HG02981 (cell line): ENCODE measurements around the gene KIF6.
A peak's percentile ranks its signal among the peaks of the same experiment; 100 is the strongest.
"Not testable (repeated sequence)": the region's sequence is repeated elsewhere in the genome, so short reads cannot be mapped to it uniquely, and the experiment has no call there.

Experiments
- ATAC-seq: cut with Tn5 transposase; IDR thresholded peaks from one replicate; pipeline ENCODE4 v1.9.1; 2021; ENCODE audit warnings: mild to moderate bottlenecking, moderate library complexity; ENCODE audit not compliant: unreplicated experiment

KIF6 gene

DNA sequence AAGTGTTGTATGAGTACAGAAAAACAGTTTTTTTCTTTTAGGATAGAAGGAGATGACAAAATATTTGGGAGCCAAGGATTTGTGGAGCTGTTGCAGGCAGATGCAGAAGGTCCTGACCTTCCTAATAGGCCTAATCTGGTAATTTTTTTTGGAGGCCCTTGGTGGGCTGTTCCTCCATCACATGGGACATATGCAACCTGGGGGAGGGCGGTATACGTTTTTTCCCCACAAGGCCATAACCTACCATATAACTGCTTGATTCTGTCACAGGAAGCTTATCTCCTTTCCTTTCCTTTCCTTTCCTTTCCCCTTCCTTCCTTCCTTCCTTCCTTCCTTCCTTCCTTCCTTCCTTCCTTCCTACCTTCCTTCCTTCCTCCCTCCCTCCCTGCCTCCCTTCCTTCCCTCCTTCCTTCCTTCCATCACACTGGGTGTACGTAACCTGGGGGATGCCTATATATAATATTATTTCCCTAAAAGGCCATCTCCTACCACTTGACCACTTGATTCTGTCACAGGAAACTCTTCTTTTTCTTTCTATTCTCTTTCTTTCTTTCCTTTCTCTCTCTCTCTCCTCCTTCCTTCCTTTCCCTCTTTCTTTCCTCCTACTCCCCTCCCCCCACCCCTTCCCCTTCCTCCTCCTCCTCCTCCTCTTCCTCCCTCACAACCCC is 217.7 kb downstream of the KIF6 start:
- no peak for ATAC-seq

- ATAC-seq, result not testable (repeated sequence)
Observed at GRCh38 chr6:39502362-39502955, 222.7 kb downstream of the KIF6 start.

- no peak for ATAC-seq
Observed at GRCh38 chr6:39499053-39499452, 226.2 kb downstream of the KIF6 start.

DNA sequence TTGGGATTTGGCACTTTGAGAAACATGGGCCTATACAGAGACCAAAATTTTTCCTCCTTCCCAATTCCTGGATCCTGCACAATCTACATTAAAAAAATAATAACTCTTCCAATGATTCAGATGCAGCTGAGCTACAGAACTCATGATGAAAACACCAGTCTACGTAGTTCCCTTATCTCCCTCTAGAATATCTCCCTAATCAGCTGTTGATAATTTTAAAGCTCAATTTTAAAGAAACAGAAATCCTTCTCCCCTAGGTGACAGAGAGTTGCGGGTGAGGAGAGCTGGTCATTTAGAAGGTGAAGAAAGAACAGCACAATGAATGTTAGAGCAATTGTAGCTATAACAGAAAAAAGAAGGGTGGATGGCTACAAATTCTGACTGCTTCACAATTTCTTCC is 227.1 kb downstream of the KIF6 start:
- no peak for ATAC-seq

GRCh38 chr6:39496915-39497314 is 228.3 kb downstream of the KIF6 start:
- no peak for ATAC-seq

GRCh38 chr6:39496456-39496855 is 228.8 kb downstream of the KIF6 start:
- ATAC-seq, result no peak

- ATAC-seq, result no peak
Observed at GRCh38 chr6:39495640-39496039, 229.6 kb downstream of the KIF6 start.

GRCh38 chr6:39494998-39495397 is 230.2 kb downstream of the KIF6 start:
- ATAC-seq, result no peak

- ATAC-seq, result no peak
Observed at GRCh38 chr6:39493777-39494176, 231.4 kb downstream of the KIF6 start.

DNA sequence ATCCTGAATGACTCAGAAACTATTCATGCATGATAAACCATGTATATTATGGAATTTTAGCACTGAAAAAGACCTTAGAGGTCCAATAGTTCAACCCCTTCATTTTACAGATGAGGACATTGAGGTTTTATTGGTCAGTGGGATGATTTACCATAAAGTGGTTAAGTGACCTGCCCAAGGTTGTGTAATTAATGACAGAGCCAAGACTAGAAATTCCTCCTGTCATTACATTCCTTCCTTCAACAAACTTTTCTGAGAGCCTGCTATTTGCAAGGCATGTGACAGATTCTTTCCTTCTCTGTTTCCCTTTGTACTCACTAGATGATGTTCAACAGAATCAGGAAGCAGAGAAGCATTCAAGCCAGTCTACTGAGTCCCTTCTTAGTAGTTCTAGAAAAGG is 232.0 kb downstream of the KIF6 start:
- no peak for ATAC-seq

DNA sequence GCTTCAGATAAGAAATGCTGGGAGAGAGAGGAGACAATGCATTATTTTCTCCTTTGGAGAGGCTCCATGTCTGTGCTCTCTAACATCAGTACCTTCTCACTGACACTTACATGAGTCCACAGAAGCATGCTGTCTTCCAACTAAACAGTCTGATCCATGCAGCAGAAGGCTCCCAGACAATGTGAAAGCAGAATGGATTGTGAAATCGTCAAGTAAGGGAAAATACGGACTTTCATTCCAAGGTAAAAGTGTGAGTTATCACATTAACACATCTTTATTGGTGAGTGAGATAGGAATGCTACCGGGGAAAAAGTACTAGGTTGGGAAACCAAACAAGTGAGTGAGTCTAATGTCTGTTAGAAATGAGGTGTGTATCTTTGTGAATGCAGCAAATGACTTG is 235.1 kb downstream of the KIF6 start:
- no peak for ATAC-seq

DNA sequence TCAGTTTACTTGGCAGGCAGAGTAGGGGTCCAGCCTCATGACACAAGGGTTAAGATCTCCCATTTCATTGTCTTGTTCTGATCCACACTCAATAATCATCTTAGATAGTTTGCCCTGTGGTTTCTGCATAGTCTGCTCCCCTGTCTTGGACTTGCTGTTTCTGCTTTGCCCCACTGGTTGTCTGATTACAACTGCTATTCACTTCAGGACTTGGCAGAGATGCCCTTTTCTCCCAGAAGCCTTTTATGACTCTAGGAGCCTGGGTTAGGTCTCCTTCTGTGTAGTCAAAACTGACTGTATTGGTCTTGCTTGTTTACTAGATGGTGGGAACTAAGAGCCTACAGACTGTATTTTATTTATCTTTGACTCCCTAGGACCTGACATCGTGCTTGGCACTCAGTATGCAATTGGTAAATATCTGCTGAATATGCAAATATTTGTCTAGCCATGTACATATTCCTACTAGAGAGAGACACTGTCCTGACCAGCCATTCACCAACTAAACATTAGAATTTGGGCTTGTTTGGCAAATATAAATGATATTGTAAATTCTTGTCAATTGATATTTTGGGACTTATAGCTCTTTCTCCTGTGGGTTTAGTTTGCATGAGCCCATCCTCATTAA is 236.8 kb downstream of the KIF6 start:
- ATAC-seq, result no peak

- no peak for ATAC-seq
Observed at GRCh38 chr6:39484276-39484675, 240.9 kb downstream of the KIF6 start.

DNA sequence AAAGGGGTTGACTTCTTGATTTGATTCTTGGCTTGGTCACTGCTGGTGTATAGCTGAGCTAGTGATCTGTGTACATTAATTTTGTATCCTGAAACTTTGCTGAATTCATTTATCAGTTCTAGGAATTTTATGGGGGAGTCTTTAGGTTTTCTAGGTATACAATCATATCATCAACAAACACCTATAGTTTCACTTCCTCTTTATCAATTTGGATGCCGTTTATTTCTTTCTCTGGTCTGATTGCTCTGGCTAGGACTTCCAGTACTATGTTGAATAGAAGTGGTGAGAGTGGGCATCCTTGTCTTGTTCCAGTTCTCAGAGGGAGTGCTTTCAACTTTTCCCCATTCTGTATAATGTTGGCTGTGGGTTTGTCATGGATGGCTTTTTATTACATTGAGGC is 245.4 kb downstream of the KIF6 start:
- ATAC-seq, result not testable (repeated sequence)

DNA sequence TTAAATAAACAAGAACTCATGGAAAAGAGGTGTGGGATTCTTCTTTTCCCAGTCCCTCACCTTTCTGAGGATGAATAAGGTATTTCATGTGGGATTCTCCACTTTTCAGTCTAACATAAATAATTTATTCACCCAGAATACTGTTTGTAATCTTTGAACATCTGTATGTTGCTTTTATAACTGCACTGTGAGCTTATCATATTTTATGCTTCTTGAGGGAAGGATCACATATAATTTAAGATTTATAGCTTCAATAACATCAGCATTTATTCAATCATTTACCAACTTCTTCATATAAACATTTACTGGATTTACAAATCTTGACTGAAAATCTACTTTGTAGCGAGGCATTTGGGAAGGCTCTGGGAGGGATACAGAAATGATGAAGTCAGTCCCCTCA is 248.5 kb downstream of the KIF6 start:
- ATAC-seq, result no peak

DNA sequence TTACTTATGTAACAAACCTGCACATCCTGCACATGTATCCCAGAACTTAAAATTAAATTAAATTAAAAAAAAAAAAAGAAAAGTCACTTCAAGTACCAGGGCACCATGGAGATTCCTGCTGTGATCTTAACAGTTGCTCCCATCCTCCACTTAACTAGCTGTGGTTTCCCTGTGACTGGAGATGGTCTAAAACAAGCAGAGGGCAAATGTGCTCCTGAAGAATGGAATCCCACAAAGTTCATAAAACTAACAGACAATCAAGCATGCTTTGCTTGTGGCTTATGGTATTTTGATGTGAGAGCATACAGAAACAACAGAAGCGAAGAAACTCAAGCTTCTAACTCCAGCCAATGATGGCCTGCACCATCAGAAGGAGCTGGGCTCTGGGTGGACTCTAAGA is 249.1 kb downstream of the KIF6 start:
- no peak for ATAC-seq

DNA sequence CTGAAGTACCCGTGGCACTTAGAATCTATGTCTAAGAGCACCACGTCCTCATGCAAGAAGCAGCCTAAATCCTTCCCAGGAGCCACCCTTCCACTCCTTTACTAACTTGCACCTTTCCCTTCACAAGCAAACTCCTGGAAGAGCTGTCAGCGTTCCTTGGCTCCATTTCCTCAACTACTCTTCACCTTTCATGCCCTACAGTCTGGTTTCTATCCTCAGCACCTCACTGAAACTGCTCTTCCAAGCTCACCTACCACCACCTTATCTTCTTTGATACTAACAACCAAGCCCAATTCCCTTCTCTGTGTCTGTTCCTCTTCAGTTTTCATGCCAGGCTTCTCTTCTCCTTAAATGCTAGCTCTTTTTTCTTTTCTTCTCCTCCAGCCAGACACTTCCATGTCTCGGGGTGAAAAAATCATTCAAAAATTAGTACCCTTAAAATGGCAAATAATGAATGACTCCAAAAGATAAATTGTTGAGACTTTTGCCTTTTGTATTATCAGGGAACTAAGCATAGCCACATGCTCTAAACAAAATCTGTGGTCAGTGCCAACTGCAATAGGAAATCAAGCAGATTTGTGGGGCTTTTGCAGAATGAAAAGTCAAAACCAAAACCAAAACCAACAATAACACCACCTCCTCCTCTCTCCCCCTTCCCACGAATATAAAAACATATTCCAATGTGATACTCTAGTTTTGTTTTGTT is 253.1 kb downstream of the KIF6 start:
- ATAC-seq, result peak; percentile 65

DNA sequence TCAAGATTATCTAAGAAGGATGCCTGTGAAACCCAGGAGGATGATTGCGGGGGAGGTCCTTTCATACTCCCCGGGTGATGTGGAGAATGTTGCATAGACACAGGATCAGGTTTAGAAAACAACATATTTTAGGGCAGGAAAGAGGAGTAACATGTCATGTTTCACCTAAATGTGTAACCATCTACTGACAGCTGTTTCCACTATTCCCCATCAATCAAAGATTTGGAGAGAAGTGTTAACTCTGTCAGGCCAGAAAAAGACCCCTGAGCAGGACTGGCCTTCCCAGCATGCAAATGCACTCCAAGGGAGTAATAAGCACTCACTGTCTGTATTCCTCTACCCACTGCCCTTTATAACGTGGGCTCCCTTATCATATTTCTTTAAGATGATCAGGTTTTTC is 254.7 kb downstream of the KIF6 start:
- no peak for ATAC-seq

DNA sequence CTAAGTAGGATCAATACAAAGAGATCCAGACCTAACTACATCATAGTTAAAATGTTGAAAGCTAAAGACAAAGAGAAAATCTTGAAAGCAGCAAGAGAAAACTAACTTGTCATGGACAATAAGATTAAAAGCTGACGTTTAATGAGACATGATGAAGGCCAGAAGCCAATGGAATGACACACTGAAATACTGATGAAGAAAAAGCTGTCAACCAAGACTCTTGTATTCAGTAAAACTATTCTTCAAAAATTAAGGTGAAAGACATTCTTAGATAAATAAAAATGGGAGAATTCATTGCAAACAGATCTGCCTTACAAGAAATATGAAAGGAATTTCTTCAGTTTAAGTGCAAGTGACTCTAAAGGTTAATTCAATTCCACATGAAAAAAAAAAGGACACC is 256.8 kb downstream of the KIF6 start:
- no peak for ATAC-seq

- ATAC-seq, result no peak
Observed at GRCh38 chr6:39466631-39467030, 258.6 kb downstream of the KIF6 start.

GRCh38 chr6:39465539-39465938 is 259.7 kb downstream of the KIF6 start:
- no peak for ATAC-seq

DNA sequence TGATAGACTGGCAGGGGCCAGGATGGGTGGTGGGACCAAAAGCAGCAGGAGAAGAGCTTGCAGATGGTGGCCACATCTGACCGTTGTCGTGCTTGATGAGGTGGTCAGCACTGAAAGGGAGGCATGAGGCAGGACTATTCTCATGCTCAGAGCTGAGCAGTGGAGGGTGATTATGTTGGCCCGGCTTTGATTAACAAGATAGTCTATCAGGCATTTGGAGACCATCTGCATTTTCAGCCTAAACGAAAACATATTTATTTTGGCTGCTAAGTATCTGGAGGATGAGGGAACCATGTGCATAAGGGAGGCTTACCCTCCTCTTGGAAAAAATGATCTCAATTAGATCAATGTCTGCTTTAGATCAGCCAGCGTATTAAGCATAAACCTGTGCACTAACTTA is 261.1 kb downstream of the KIF6 start:
- ATAC-seq, result no peak
